Mucosa of descending colon (tissue), 3 donors: ENCODE measurements around the gene PANX3. TPM values are rescaled to one million over a fixed set of nuclear protein-coding genes. Genes with fewer than 3 reads are reported as not detected.
A peak's percentile ranks its signal among the peaks of the same experiment; 100 is the strongest.

Experiments used
- ATAC-seq: fragments of 200-7000 bp; cut with Tn5 transposase; one replicate; pipeline ENCODE4 v1.9.1; 2020; ENCODE audit warnings: mild to moderate bottlenecking, moderate library complexity
- DNase-seq, 3 donors: peaks; one replicate each; pipeline ENCODE4 v3.0.0-alpha.2; 2020
- H3K36me3 ChIP-seq: fragments of 200-600 bp; one replicate; pipeline ENCODE4 v1.8.0; 2021; ENCODE audit warnings: low read depth, mild to moderate bottlenecking
- H3K4me1 ChIP-seq: fragments of 200-600 bp; one replicate; pipeline ENCODE4 v1.8.0; 2021; ENCODE audit warnings: low read depth, mild to moderate bottlenecking
- H3K4me3 ChIP-seq: fragments of 200-600 bp; one replicate; pipeline ENCODE4 v1.8.0; 2021; ENCODE audit warnings: mild to moderate bottlenecking
- H3K9me3 ChIP-seq: fragments of 200-600 bp; one replicate; pipeline ENCODE4 v1.8.0; 2021; ENCODE audit warnings: mild to moderate bottlenecking
- intact Hi-C, 2 donors: fragments of 100-400 bp; cut with DNase I in 1 of 2; cut with micrococcal nuclease in 1 of 2; formaldehyde crosslinking; loops; one replicate each; pipeline versions ENCODE4 v1.11.0 to v1.11.1; 2022; cut with DNase I, micrococcal nuclease
- total RNA-seq, 3 donors: library from RNA; stranded (reverse); fragmentation: NEBNext Ultra II Directional in 2 of 3; extraction: Animal tissue kit (Norgen Biotek cat#: 25700) in 2 of 3; gene quantifications; one replicate each; pipeline versions ENCODE4 v1.2.1 to v1.2.4, GENCODE V29; 2021 to 2023
- TF ChIP-seq, protein P1 (sequence below): fragments of 200-600 bp; IDR thresholded peaks from one replicate; pipeline ENCODE4 v1.8.0; 2022; ENCODE audit warnings: antibody characterized with exemption, mild to moderate bottlenecking
- donor health status: DM: no; HTN: no; CAD: no; lungs with moderate emphysema.
- donor health status: DM: no; HTN: no; CAD: no.
- donor health status: DM: no; HTN: yes; CAD: no.

PANX3 gene
- total RNA-seq, 3 donors from 2014 or later = not detected

DNA sequence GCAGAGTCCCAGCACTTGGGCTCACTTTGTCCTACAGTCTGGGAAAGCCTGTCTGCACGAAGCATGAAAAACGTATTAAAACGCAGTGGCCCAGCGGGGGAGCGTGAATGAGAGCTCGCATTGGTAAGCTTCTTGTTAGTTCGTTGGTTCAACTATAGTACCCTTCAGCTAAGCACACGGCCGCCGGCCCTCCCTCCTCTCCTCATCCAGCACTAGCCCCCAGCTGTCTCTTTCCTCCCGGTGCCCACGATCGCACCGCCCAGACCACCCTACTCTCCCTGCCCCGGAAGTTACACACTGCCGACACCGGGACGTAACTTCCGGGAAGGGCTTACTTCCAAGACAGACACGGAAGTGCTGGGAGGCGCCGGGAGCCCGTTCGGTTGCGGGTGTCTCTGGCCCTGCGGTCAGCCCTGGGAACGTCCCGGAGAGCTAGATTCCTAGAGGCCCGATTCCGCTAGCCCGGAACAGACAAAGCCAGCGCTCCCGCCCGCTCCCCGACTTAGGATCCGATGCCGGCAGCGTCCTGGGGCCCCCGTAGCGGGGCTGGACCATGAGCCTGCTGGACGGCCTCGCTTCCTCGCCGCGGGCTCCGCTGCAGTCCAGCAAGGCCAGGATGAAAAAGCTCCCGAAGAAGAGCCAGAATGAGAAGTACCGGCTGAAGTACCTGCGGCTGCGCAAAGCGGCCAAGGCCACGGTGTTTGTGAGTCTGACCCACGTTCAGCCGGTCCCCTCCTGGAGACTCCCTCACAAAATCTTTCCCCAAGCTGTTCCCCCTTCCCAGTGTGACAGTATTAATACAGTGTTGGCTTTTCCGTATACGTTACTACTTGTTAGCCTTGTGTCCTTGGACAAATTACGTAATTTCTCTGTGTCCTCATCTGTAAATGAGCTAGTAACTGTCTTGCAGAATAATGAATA, 11.6 kb downstream of the PANX3 start, which contains the start of gene TBRG1:
TBRG1 (plus strand) TSS at position 334 of the 921 bp plus-strand sequence; CDS start at position 554, 220 bp downstream.
- H3K4me3 ChIP-seq = peak within 1 kb of the TSS; percentile 93
- intact Hi-C loops = no loop called here
- DNase-seq (peak; percentile 89 to 94 (median 92)), ATAC-seq (peak; percentile 98)
- no peaks in the 10 kb centered on the region for H3K9me3 ChIP-seq
- H3K36me3 ChIP-seq = no peaks in the 10 kb centered on the region
- H3K4me1 ChIP-seq = peaks cover 17% of the 10 kb centered on the region
- TF ChIP-seq, protein P1, sequence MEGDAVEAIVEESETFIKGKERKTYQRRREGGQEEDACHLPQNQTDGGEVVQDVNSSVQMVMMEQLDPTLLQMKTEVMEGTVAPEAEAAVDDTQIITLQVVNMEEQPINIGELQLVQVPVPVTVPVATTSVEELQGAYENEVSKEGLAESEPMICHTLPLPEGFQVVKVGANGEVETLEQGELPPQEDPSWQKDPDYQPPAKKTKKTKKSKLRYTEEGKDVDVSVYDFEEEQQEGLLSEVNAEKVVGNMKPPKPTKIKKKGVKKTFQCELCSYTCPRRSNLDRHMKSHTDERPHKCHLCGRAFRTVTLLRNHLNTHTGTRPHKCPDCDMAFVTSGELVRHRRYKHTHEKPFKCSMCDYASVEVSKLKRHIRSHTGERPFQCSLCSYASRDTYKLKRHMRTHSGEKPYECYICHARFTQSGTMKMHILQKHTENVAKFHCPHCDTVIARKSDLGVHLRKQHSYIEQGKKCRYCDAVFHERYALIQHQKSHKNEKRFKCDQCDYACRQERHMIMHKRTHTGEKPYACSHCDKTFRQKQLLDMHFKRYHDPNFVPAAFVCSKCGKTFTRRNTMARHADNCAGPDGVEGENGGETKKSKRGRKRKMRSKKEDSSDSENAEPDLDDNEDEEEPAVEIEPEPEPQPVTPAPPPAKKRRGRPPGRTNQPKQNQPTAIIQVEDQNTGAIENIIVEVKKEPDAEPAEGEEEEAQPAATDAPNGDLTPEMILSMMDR = no peak

DNA sequence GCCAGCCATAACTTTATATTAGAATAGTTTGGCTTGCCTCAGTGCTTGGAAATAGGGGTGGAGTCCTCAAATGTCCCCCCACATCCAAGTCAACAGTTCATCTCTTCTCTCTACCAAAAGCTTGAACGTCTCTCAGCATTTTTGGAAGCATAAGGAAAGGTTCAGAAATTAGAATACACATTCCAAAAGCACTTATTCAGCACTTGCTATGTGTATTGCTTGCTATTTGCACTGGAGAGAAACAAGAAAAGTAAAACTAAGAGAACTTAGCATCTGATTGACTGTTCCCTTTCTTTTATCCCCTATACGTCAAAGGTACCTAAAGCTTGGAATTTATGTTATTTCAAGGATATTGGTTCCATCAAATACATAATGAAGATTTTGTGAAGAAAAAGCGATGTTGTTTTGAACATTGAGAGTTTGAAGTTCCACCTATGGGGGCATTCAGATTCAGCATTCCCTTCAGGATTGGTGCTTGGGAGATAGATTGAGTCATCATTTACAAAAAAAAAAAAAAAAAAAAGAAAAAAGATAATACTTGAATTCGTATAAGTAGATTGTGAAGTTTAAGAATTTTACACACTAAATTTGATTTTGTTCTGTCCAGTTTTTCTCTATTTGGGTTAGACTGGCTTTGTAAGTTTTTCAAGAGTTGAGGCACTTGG, 12.8 kb downstream of the PANX3 start:
- intact Hi-C loops = no loop called here
- Histone ChIP-seq H3K4me1 (peaks cover 17% of the 10 kb centered on the region), H3K9me3 (no peaks in the 10 kb centered on the region), H3K36me3 (no peaks in the 10 kb centered on the region), H3K4me3 (no peak overlapping the region)
- no peak for DNase-seq
- no peak for ATAC-seq
- TF ChIP-seq, protein P1 = no peak

DNA sequence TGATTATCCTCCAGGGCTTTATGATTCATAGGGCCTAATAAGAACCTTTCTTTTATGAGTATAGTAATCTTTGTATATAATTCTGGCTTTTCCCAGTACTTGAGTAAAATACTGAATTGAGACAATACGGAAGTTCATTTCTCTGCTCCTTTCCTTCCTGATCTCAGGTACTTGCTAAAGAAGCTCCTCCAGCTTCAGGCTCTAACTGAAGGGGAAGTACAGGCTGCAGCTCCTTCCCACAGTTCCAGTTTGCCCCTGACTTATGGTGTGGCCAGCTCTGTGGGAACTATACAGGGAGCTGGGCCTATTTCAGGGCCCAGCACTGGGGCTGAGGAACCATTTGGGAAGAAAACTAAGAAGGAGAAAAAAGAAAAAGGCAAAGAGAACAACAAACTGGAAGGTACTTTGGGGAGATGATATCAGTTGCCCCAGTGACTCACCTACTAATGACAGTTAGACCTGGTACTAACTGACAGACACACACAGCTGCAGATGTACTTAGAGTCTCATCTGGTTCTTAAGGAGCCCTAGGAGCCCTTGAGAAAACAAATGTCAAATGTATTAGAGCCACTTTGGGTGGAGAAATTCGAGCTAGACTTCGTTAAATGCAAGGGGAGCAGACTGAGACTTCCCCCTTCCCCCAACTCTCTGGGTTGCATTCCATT, 14.4 kb downstream of the PANX3 start:
- no peaks in the 10 kb centered on the region for H3K9me3 ChIP-seq
- DNase-seq (no peak), ATAC-seq (no peak)
- no peaks in the 10 kb centered on the region for H3K36me3 ChIP-seq
- TF ChIP-seq, protein P1 = no peak
- H3K4me1 ChIP-seq = peaks cover 17% of the 10 kb centered on the region
- intact Hi-C loops = no loop called here
- no peak overlapping the region for H3K4me3 ChIP-seq

DNA sequence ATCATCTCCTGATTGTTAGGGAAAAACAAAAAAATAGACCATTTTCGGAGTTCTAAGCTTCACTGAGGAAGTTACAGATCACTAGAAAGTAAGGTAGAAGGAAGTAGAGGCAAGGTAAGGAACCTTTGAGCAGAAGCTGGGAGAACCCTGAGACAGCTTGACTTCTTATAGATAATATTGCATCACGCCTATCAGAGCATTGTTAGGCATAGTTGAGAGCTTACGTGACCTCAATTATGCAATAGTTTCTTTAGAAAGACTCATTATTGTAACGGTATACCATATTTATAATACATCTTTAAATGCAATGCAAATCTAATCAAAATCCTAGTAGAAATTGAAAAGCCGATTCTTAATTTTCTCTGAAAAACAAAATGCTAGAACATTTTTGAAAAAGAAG, 16.3 kb downstream of the PANX3 start:
- no peak overlapping the region for H3K4me3 ChIP-seq
- peaks cover 17% of the 10 kb centered on the region for H3K4me1 ChIP-seq
- ATAC-seq (no peak), DNase-seq (no peak)
- TF ChIP-seq, protein P1 = no peak
- H3K36me3 ChIP-seq = no peaks in the 10 kb centered on the region
- no peaks in the 10 kb centered on the region for H3K9me3 ChIP-seq
- intact Hi-C loops = no loop called here

DNA sequence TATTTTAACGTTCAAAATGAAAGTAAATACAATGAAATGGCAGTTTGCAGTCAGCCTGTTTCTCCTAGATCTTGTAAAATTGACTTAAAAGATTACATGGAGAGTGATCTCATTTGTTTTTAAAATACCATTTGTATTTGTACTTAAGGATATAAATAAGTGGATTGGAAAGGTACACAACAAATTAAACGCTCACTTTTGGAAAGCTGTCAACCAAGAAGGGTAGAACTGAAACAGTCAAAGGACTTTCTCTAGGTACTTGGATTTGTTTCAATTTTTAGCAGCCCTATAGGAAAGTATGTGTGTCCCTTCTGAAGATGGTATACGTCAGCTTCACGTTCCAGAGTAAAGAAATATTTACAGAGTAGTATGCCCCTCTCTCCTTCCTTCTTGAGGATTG, 18.7 kb downstream of the PANX3 start:
- Histone ChIP-seq H3K4me1 (no peaks in the 10 kb centered on the region), H3K9me3 (no peaks in the 10 kb centered on the region), H3K36me3 (no peaks in the 10 kb centered on the region), H3K4me3 (no peak overlapping the region)
- no peak for ATAC-seq
- TF ChIP-seq, protein P1 = no peak
- intact Hi-C loops = no loop called here
- no peak for DNase-seq
